ENCODE data around the gene MTMR12. TPM values are rescaled to one million over a fixed set of nuclear protein-coding genes. Genes with fewer than 3 reads are reported as not detected.

The MTMR12 gene
- total and polyA plus RNA-seq, 2 experiments from 2014 or later, result 5.5 to 13.4 TPM

- in situ Hi-C loops (cut with MboI), result loop anchor here (25.0 kb wide), 1 partner anchor 363 kb away; no protein-coding TSS in a partner anchor
- no peak overlapping the region for H3K27ac ChIP-seq
- H2AFZ ChIP-seq, result no peak overlapping the region
- H3K4me1 ChIP-seq (ENCODE audit: insufficient read depth), result no peaks in the 10 kb centered on the region
- WGBS, 2 experiments (ENCODE audit: low coverage in 1 of 2, low lambda C conversion rate in 2 of 2, missing lambda C conversion rate in 2 of 2), result 90 to 97% methylated on average over 2 of the region's 2 CpGs
- H3K79me2 ChIP-seq (ENCODE audit: insufficient read depth), result no peaks in the 10 kb centered on the region
- H3K9me2 ChIP-seq (ENCODE audit: insufficient read depth), result no peaks in the 10 kb centered on the region
- no peak overlapping the region for H3K4me2 ChIP-seq (ENCODE audit: unreplicated experiment)
- peaks cover 19% of the 10 kb centered on the region for H3K36me3 ChIP-seq (ENCODE audit: low read depth)
- no peak overlapping the region for H3K9ac ChIP-seq
- H3K9me3 ChIP-seq (ENCODE audit: low read depth), result no peaks in the 10 kb centered on the region
- DNase-seq, result no peak
- no peak for TF ChIP-seq EZH2phosphoT487 (IDR thresholded peaks at IDR 0.05; ENCODE audit: insufficient read depth, low read depth)
- TF ChIP-seq EZH2 (IDR thresholded peaks at IDR 0.05; ENCODE audit: insufficient read depth, poor library complexity, severe bottlenecking), result no peak
- H3K27me3 ChIP-seq (replicated peaks; ENCODE audit: insufficient read depth), result no peaks in the 10 kb centered on the region
- H3K4me3 ChIP-seq, result no peak overlapping the region
- H3F3A ChIP-seq (ENCODE audit: insufficient read depth), result no peaks in the 10 kb centered on the region
- no peaks in the 10 kb centered on the region for H4K20me1 ChIP-seq (ENCODE audit: insufficient read depth)
These were observed 63.1 kb downstream of the MTMR12 start for GRCh38 chr5:32249668-32250067.

GRCh38 chr5:32245742-32246141 is 67.0 kb downstream of the MTMR12 start:
- no peaks in the 10 kb centered on the region for H3F3A ChIP-seq (ENCODE audit: insufficient read depth)
- TF ChIP-seq EZH2 (IDR thresholded peaks at IDR 0.05; ENCODE audit: insufficient read depth, poor library complexity, severe bottlenecking) (no peak), EZH2phosphoT487 (IDR thresholded peaks at IDR 0.05; ENCODE audit: insufficient read depth, low read depth) (no peak)
- no peaks in the 10 kb centered on the region for H3K9me2 ChIP-seq (ENCODE audit: insufficient read depth)
- H3K27ac ChIP-seq, result no peak overlapping the region
- H3K27me3 ChIP-seq (replicated peaks; ENCODE audit: insufficient read depth), result no peaks in the 10 kb centered on the region
- H3K4me2 ChIP-seq (ENCODE audit: unreplicated experiment), result no peak overlapping the region
- in situ Hi-C loops (cut with MboI), result loop anchor here (25.0 kb wide), 1 partner anchor 367 kb away; no protein-coding TSS in a partner anchor
- no peaks in the 10 kb centered on the region for H3K9me3 ChIP-seq (ENCODE audit: low read depth)
- no peak overlapping the region for H3K9ac ChIP-seq
- no peaks in the 10 kb centered on the region for H3K79me2 ChIP-seq (ENCODE audit: insufficient read depth)
- no peak overlapping the region for H2AFZ ChIP-seq
- H4K20me1 ChIP-seq (ENCODE audit: insufficient read depth), result no peaks in the 10 kb centered on the region
- H3K4me1 ChIP-seq (ENCODE audit: insufficient read depth), result no peaks in the 10 kb centered on the region
- H3K4me3 ChIP-seq, result no peak overlapping the region
- WGBS, 2 experiments (ENCODE audit: low coverage in 1 of 2, low lambda C conversion rate in 2 of 2, missing lambda C conversion rate in 2 of 2), result 100% methylated on average over 1 of the region's 1 CpG
- no peak for DNase-seq
- peaks cover 36% of the 10 kb centered on the region for H3K36me3 ChIP-seq (ENCODE audit: low read depth)

GRCh38 chr5:32244017-32244416 is 68.7 kb downstream of the MTMR12 start:
- no peak for TF ChIP-seq EZH2 (IDR thresholded peaks at IDR 0.05; ENCODE audit: insufficient read depth, poor library complexity, severe bottlenecking)
- TF ChIP-seq EZH2phosphoT487 (IDR thresholded peaks at IDR 0.05; ENCODE audit: insufficient read depth, low read depth), result no peak
- no peak overlapping the region for H3K4me2 ChIP-seq (ENCODE audit: unreplicated experiment)
- H3F3A ChIP-seq (ENCODE audit: insufficient read depth), result no peaks in the 10 kb centered on the region
- H3K9me3 ChIP-seq (ENCODE audit: low read depth), result no peaks in the 10 kb centered on the region
- H2AFZ ChIP-seq, result no peak overlapping the region
- no peaks in the 10 kb centered on the region for H3K79me2 ChIP-seq (ENCODE audit: insufficient read depth)
- in situ Hi-C loops (cut with MboI), result loop anchor here (25.0 kb wide), 1 partner anchor 368 kb away; no protein-coding TSS in a partner anchor
- peaks cover 37% of the 10 kb centered on the region for H3K36me3 ChIP-seq (ENCODE audit: low read depth)
- no peak overlapping the region for H3K9ac ChIP-seq
- H4K20me1 ChIP-seq (ENCODE audit: insufficient read depth), result no peaks in the 10 kb centered on the region
- DNase-seq, result no peak
- 92% methylated on average over 6 of the region's 6 CpGs for WGBS, 2 experiments (ENCODE audit: low coverage in 1 of 2, low lambda C conversion rate in 2 of 2, missing lambda C conversion rate in 2 of 2)
- no peak overlapping the region for H3K4me3 ChIP-seq
- H3K27me3 ChIP-seq (replicated peaks; ENCODE audit: insufficient read depth), result no peaks in the 10 kb centered on the region
- H3K9me2 ChIP-seq (ENCODE audit: insufficient read depth), result no peaks in the 10 kb centered on the region
- no peak overlapping the region for H3K27ac ChIP-seq
- no peaks in the 10 kb centered on the region for H3K4me1 ChIP-seq (ENCODE audit: insufficient read depth)

GRCh38 chr5:32241034-32241783 is 71.5 kb downstream of the MTMR12 start:
- Histone ChIP-seq H3K9ac (no peak overlapping the region), H3K9me2 (ENCODE audit: insufficient read depth) (no peaks in the 10 kb centered on the region), H3K36me3 (ENCODE audit: low read depth) (peaks cover 29% of the 10 kb centered on the region), H3K9me3 (ENCODE audit: low read depth) (no peaks in the 10 kb centered on the region), H4K20me1 (ENCODE audit: insufficient read depth) (no peaks in the 10 kb centered on the region), H3K27me3 (replicated peaks; ENCODE audit: insufficient read depth) (no peaks in the 10 kb centered on the region), H3K4me3 (no peak overlapping the region), H3F3A (ENCODE audit: insufficient read depth) (no peaks in the 10 kb centered on the region), H3K27ac (no peak overlapping the region), H3K4me1 (ENCODE audit: insufficient read depth) (no peaks in the 10 kb centered on the region), H2AFZ (no peak overlapping the region), H3K79me2 (ENCODE audit: insufficient read depth) (no peaks in the 10 kb centered on the region), H3K4me2 (ENCODE audit: unreplicated experiment) (no peak overlapping the region)
- no peak for DNase-seq
- 86 to 90% methylated on average over 7 of the region's 7 CpGs for WGBS, 2 experiments (ENCODE audit: low coverage in 1 of 2, low lambda C conversion rate in 2 of 2, missing lambda C conversion rate in 2 of 2)
- TF ChIP-seq EZH2 (IDR thresholded peaks at IDR 0.05; ENCODE audit: insufficient read depth, poor library complexity, severe bottlenecking) (no peak), EZH2phosphoT487 (IDR thresholded peaks at IDR 0.05; ENCODE audit: insufficient read depth, low read depth) (no peak)
- in situ Hi-C loops (cut with MboI), result loop anchor here (25.0 kb wide), 1 partner anchor 371 kb away; no protein-coding TSS in a partner anchor

Measured in GM23248 (cell line).